Pancreas (tissue), 10 donors: ENCODE measurements around the gene MELK. TPM values are rescaled to one million over a fixed set of nuclear protein-coding genes. Genes with fewer than 3 reads are reported as not detected.
"Not testable (repeated sequence)": the region's sequence is repeated elsewhere in the genome, so short reads cannot be mapped to it uniquely, and the experiment has no call there.

Experiments used
- ATAC-seq, 4 donors: fragments of 200-7000 bp; cut with Tn5 transposase; one replicate each; pipeline versions ENCODE4 v1.8.0 to v1.9.1; 2020; ENCODE audit warnings: mild to moderate bottlenecking in 4 of 4, moderate library complexity in 4 of 4
- DNase-seq, 6 donors: peaks; one replicate each; pipeline ENCODE4 v3.0.0-alpha.2; 2020
- FAIRE-seq: peaks from 2 replicates; lab custom pipeline; 2012; peaks lifted over from hg19 to GRCh38; lab: Jason Lieb, UNC
- H3K27ac ChIP-seq, 4 donors: fragments of 200-600 bp; sonication (generic); 1 replicate in 3 of 4; 2 replicates in 1 of 4; pipeline versions ENCODE4 v1.5.0 to v1.8.0; 2020
- H3K27me3 ChIP-seq, 4 donors: fragments of 200-600 bp; one replicate each; pipeline ENCODE4 v1.8.0; 2021
- H3K36me3 ChIP-seq, 3 donors: fragments of 200-600 bp; sonication (generic) in 1 of 3; one replicate each; pipeline versions ENCODE4 v1.5.0 to v1.8.0; 2020 to 2021
- H3K4me1 ChIP-seq, 3 donors: fragments of 200-600 bp; one replicate each; pipeline ENCODE4 v1.8.0; 2021
- H3K4me3 ChIP-seq, 4 donors: fragments of 200-600 bp; sonication (generic) in 2 of 4; one replicate each; pipeline versions ENCODE4 v1.5.0 to v1.8.0; 2020 to 2021
- H3K9me3 ChIP-seq, 4 donors: fragments of 200-600 bp; one replicate each; pipeline ENCODE4 v1.8.0; 2021
- CTCF ChIP-seq, 4 donors: fragments of 200-600 bp; sonication (generic) in 3 of 4; IDR thresholded peaks; one replicate each; pipeline versions ENCODE4 v1.5.0 to v1.8.0; 2021; ENCODE audit warnings: antibody characterized with exemption in 4 of 4
- WGBS, 2 donors: extraction: QIAGEN DNeasy Blood & Tissue Kit; methylation state at CpG; one replicate each; pipeline ENCODE4 v1.1.7; 2013; 5-methylcytosine and 5-hydroxymethylcytosine counted together
- intact Hi-C, 3 donors: fragments of 100-400 bp; cut with DNase I; formaldehyde crosslinking; loops; one replicate each; pipeline versions ENCODE4 v1.11.1 to v1.14.2; 2022
- polyA plus RNA-seq, 2 donors: library from polyadenylated mRNA; stranded (reverse); fragments of 200-250 nt; gene quantifications; one replicate each; pipeline ENCODE4 v1.2.3, GENCODE V29; 2013
- total RNA-seq, 6 donors: library from RNA; stranded (reverse); fragmentation: NEBNext Ultra II Directional in 4 of 6; extraction: Animal tissue kit (Norgen Biotek cat#: 25700) in 4 of 6; gene quantifications; one replicate each; pipeline versions ENCODE4 v1.2.1 to v1.2.4, GENCODE V29; 2021 to 2023
- donor health status: healthy with polysubstance abuse.
- donor health status: DM: no; HTN: no; CAD: no; lungs with moderate emphysema.
- donor health status: DM: no; HTN: no; CAD: no.
- donor health status: control.
- donor health status: control.
- donor health status: Bipolar disorder and iron deficiency.
- donor health status: DM: yes; HTN: yes; CAD: no.
- donor health status: DM: no; HTN: no; CAD: no.
- donor health status: DM: no; HTN: no; CAD: no.
- donor health status: DM: yes; HTN: yes; CAD: no.

Gene MELK
- total and polyA plus RNA-seq, 8 donors = 0.08 to 0.75 (median 0.30) TPM

GRCh38 chr9:36550135-36550534, 22.6 kb upstream of the MELK start:
- Histone ChIP-seq H3K4me1 (no peaks in the 10 kb centered on the region), H3K4me3 (no peak overlapping the region), H3K36me3 (no peaks in the 10 kb centered on the region), H3K27me3 (no peaks in the 10 kb centered on the region), H3K9me3 (no peaks in the 10 kb centered on the region), H3K27ac (no peak overlapping the region)
- intact Hi-C loops = loop anchor here in 1 of 3 donors (5.0 kb wide), 1 partner anchor 143 kb away; no protein-coding TSS in a partner anchor
- 90 to 92% methylated on average over 8 of the region's 8 CpGs for WGBS, 2 donors
- TF ChIP-seq CTCF (IDR thresholded peaks at IDR 0.05) = no peak
- DNase-seq (no peak), ATAC-seq (no peak), FAIRE-seq (no peak)

- not testable (repeated sequence) for H3K27ac ChIP-seq, H3K4me3 ChIP-seq, H3K9me3 ChIP-seq, DNase-seq, ATAC-seq, FAIRE-seq, H3K36me3 ChIP-seq, H3K27me3 ChIP-seq, H3K4me1 ChIP-seq
- intact Hi-C loops = loop anchor here in 1 of 3 donors (5.0 kb wide), 1 partner anchor 143 kb away; no protein-coding TSS in a partner anchor
- WGBS, 2 donors = 79 to 88% methylated on average over 10 of the region's 10 CpGs
These were observed 22.0 kb upstream of the MELK start for GRCh38 chr9:36550631-36551098.

GRCh38 chr9:36551129-36551528, 21.6 kb upstream of the MELK start:
- WGBS, 2 donors = 87 to 99% methylated on average over 3 of the region's 3 CpGs
- Histone ChIP-seq H3K4me1 (no peaks in the 10 kb centered on the region), H3K36me3 (no peaks in the 10 kb centered on the region), H3K4me3 (no peak overlapping the region), H3K9me3 (no peaks in the 10 kb centered on the region), H3K27me3 (no peaks in the 10 kb centered on the region), H3K27ac (no peak overlapping the region)
- DNase-seq (no peak), ATAC-seq (no peak), FAIRE-seq (no peak)
- no peak for TF ChIP-seq CTCF (IDR thresholded peaks at IDR 0.05)
- intact Hi-C loops = loop anchor here in 1 of 3 donors (5.0 kb wide), 1 partner anchor 144 kb away; no protein-coding TSS in a partner anchor

DNA sequence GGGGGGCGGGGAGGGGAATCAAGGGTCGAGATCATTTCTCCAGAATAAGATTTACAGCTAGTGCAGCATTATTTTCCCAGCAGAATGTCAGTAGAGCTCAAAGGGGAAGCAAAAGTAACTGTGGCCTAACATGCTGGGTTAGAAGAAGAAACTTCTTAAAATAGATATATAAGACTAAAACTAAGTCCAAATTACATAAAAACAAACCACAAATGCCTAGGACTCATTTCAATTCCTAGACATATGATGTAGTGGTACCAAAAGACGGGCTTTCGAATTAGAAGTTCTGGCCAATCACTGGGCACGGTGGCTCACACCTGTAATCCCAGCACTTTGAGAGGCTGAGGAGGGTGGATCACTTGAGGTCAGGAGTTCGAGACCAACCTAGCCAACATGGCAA, 20.8 kb upstream of the MELK start:
- no peak for TF ChIP-seq CTCF (IDR thresholded peaks at IDR 0.05)
- DNase-seq (no peak), ATAC-seq (no peak), FAIRE-seq (no peak)
- intact Hi-C loops = loop anchor here in 1 of 3 donors (5.0 kb wide), 1 partner anchor 145 kb away; no protein-coding TSS in a partner anchor
- no peak overlapping the region for H3K4me3 ChIP-seq
- no peaks in the 10 kb centered on the region for H3K9me3 ChIP-seq
- WGBS, 2 donors = 88 to 89% methylated on average over 6 of the region's 6 CpGs
- no peaks in the 10 kb centered on the region for H3K36me3 ChIP-seq
- H3K27me3 ChIP-seq = no peaks in the 10 kb centered on the region
- H3K27ac ChIP-seq = no peak overlapping the region
- H3K4me1 ChIP-seq = no peaks in the 10 kb centered on the region

GRCh38 chr9:36559036-36559695, 13.5 kb upstream of the MELK start:
- WGBS, 2 donors = 57 to 64% methylated on average over 7 of the region's 7 CpGs
- Histone ChIP-seq H3K9me3 (no peaks in the 10 kb centered on the region), H3K4me3 (no peak overlapping the region), H3K27ac (no peak overlapping the region), H3K4me1 (no peaks in the 10 kb centered on the region), H3K27me3 (no peaks in the 10 kb centered on the region), H3K36me3 (no peaks in the 10 kb centered on the region)
- DNase-seq (no peak), FAIRE-seq (no peak), ATAC-seq (no peak)
- no peak for TF ChIP-seq CTCF (IDR thresholded peaks at IDR 0.05)
- intact Hi-C loops = loop anchor here in 1 of 3 donors (5.0 kb wide), 1 partner anchor 152 kb away; no protein-coding TSS in a partner anchor
